Measurements from ENCODE around the gene RSPH1.

- TF ChIP-seq ZFX (IDR thresholded peaks at IDR 0.05) (no peak), CTCF (conservative IDR thresholded peaks at IDR 0.05) (no peak)
These were observed 35.4 kb downstream of the RSPH1 start for GRCh38 chr21:42460391-42461184.

Data from C4-2B (cell line).